ENCODE data around the gene MIA2.

- no peak for TF ChIP-seq EZH2 (IDR thresholded peaks at IDR 0.05; ENCODE audit: low read depth)
- no peak for TF ChIP-seq CTCF (conservative IDR thresholded peaks at IDR 0.05)
Observed at GRCh38 chr14:39310051-39310450, 76.3 kb downstream of the MIA2 start.
